ENCODE measurements around the gene TRIM42.

TRIM42 gene

DNA sequence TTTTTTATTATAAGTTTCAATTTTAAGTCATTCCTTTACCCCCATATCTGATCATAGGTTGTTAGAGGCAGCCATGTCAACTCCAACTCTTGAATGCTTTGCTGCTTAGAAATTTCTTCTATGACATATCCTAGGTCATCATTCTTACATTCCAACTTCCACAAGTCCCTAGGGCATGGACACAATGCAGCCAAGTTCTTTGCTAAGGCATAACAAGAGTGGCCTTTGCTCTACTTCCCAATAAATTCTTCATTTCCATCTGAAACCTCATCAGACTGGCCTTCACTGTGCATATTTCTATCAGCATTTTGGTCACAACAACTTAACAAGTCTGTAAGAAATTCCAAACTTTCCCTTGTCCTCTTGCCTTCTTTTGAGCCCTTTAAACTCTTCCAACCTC is 28.5 kb downstream of the TRIM42 start (continued):
- TF ChIP-seq ZC3H10 (CRISPR knock-in tag; IDR thresholded peaks at IDR 0.05) (no peak), OSR1 (CRISPR knock-in tag; IDR thresholded peaks at IDR 0.05) (no peak)
- TF ChIP-seq, protein P1, sequence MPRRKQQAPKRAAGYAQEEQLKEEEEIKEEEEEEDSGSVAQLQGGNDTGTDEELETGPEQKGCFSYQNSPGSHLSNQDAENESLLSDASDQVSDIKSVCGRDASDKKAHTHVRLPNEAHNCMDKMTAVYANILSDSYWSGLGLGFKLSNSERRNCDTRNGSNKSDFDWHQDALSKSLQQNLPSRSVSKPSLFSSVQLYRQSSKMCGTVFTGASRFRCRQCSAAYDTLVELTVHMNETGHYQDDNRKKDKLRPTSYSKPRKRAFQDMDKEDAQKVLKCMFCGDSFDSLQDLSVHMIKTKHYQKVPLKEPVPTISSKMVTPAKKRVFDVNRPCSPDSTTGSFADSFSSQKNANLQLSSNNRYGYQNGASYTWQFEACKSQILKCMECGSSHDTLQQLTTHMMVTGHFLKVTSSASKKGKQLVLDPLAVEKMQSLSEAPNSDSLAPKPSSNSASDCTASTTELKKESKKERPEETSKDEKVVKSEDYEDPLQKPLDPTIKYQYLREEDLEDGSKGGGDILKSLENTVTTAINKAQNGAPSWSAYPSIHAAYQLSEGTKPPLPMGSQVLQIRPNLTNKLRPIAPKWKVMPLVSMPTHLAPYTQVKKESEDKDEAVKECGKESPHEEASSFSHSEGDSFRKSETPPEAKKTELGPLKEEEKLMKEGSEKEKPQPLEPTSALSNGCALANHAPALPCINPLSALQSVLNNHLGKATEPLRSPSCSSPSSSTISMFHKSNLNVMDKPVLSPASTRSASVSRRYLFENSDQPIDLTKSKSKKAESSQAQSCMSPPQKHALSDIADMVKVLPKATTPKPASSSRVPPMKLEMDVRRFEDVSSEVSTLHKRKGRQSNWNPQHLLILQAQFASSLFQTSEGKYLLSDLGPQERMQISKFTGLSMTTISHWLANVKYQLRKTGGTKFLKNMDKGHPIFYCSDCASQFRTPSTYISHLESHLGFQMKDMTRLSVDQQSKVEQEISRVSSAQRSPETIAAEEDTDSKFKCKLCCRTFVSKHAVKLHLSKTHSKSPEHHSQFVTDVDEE (CRISPR knock-in tag; IDR thresholded peaks at IDR 0.05) = no peak

DNA sequence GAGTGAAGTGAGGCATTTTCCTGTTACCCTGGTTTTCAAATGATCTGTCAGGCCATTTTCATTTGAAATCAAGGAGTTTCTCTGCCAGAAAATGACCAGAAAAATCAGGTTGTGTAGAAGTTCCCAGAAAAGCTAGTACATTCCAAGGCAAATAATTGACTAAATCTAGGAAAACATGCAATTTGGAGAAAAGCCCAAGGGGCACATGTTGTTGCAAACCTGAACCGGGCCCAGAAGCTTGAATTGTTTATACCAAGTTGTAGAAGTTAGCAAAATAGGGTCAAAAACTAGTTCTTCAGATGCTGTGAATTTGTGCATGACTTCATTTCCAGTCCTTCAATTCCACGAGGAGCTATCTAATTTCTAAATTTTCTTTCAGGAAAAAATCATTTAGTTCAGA is 31.0 kb downstream of the TRIM42 start:
- ATAC-seq = no peak
- TF ChIP-seq ZC3H10 (CRISPR knock-in tag; IDR thresholded peaks at IDR 0.05) (no peak), RARB (CRISPR knock-in tag; IDR thresholded peaks at IDR 0.05) (no peak), ISL1 (CRISPR knock-in tag; IDR thresholded peaks at IDR 0.05) (no peak), BACH2 (CRISPR knock-in tag; IDR thresholded peaks at IDR 0.05; ENCODE audit: borderline replicate concordance) (no peak), ESRRG (CRISPR knock-in tag; IDR thresholded peaks at IDR 0.05) (no peak), ZFP3 (CRISPR knock-in tag; IDR thresholded peaks at IDR 0.05) (no peak), SNAI2 (CRISPR knock-in tag; IDR thresholded peaks at IDR 0.05) (no peak), ZNF70 (CRISPR knock-in tag; IDR thresholded peaks at IDR 0.05) (no peak), TOX (CRISPR knock-in tag; IDR thresholded peaks at IDR 0.05; ENCODE audit: borderline replicate concordance) (no peak), ZNF8 (CRISPR knock-in tag; IDR thresholded peaks at IDR 0.05) (no peak), ZFP30 (CRISPR knock-in tag; IDR thresholded peaks at IDR 0.05) (no peak), TCF4 (CRISPR knock-in tag; IDR thresholded peaks at IDR 0.05; ENCODE audit: borderline replicate concordance) (no peak)
- TF ChIP-seq, protein P2, sequence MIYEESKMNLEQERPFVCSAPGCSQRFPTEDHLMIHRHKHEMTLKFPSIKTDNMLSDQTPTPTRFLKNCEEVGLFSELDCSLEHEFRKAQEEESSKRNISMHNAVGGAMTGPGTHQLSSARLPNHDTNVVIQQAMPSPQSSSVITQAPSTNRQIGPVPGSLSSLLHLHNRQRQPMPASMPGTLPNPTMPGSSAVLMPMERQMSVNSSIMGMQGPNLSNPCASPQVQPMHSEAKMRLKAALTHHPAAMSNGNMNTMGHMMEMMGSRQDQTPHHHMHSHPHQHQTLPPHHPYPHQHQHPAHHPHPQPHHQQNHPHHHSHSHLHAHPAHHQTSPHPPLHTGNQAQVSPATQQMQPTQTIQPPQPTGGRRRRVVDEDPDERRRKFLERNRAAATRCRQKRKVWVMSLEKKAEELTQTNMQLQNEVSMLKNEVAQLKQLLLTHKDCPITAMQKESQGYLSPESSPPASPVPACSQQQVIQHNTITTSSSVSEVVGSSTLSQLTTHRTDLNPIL (CRISPR knock-in tag; IDR thresholded peaks at IDR 0.05; ENCODE audit: low read depth) = no peak
- TF ChIP-seq, protein P3, sequence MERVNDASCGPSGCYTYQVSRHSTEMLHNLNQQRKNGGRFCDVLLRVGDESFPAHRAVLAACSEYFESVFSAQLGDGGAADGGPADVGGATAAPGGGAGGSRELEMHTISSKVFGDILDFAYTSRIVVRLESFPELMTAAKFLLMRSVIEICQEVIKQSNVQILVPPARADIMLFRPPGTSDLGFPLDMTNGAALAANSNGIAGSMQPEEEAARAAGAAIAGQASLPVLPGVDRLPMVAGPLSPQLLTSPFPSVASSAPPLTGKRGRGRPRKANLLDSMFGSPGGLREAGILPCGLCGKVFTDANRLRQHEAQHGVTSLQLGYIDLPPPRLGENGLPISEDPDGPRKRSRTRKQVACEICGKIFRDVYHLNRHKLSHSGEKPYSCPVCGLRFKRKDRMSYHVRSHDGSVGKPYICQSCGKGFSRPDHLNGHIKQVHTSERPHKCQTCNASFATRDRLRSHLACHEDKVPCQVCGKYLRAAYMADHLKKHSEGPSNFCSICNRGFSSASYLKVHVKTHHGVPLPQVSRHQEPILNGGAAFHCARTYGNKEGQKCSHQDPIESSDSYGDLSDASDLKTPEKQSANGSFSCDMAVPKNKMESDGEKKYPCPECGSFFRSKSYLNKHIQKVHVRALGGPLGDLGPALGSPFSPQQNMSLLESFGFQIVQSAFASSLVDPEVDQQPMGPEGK (CRISPR knock-in tag; IDR thresholded peaks at IDR 0.05; ENCODE audit: borderline replicate concordance) = no peak
- TF ChIP-seq, protein P1 (CRISPR knock-in tag; IDR thresholded peaks at IDR 0.05) = no peak

DNA sequence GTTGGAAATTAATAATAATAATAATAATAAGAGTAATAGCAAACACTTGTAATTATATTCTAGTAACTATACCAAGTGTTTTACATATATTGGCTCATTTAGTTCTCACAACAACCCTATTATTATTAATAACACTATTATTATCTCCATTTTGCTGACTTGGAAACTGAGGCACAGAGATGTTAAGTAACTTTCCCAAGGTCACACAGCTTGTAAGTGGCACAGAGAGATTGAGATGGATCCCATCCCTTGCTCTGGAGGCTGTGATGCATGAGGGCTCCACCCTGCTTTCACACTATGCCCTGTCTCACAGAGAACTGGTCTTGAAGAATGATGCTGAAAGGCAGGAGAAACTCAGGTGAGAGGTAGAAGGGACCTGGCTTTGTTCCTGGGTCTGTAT is 31.9 kb downstream of the TRIM42 start:
- TF ChIP-seq OSR1 (CRISPR knock-in tag; IDR thresholded peaks at IDR 0.05) (no peak), ZNF565 (CRISPR knock-in tag; conservative IDR thresholded peaks at IDR 0.05; ENCODE audit: low read depth) (no peak), SNAI2 (CRISPR knock-in tag; IDR thresholded peaks at IDR 0.05) (no peak), BACH2 (CRISPR knock-in tag; IDR thresholded peaks at IDR 0.05; ENCODE audit: borderline replicate concordance) (no peak), RARB (CRISPR knock-in tag; IDR thresholded peaks at IDR 0.05) (no peak), ZNF8 (CRISPR knock-in tag; IDR thresholded peaks at IDR 0.05) (no peak), TCF4 (CRISPR knock-in tag; IDR thresholded peaks at IDR 0.05; ENCODE audit: borderline replicate concordance) (no peak), CSDC2 (CRISPR knock-in tag; IDR thresholded peaks at IDR 0.05) (no peak), PPARA (CRISPR knock-in tag; IDR thresholded peaks at IDR 0.05; ENCODE audit: borderline replicate concordance) (no peak), ZNF70 (CRISPR knock-in tag; IDR thresholded peaks at IDR 0.05) (no peak), ARNTL (CRISPR knock-in tag; IDR thresholded peaks at IDR 0.05; ENCODE audit: borderline replicate concordance, low read depth) (no peak), TOX (CRISPR knock-in tag; IDR thresholded peaks at IDR 0.05; ENCODE audit: borderline replicate concordance) (no peak), ZFP3 (CRISPR knock-in tag; IDR thresholded peaks at IDR 0.05) (no peak), ESRRG (CRISPR knock-in tag; IDR thresholded peaks at IDR 0.05) (no peak), ZC3H10 (CRISPR knock-in tag; IDR thresholded peaks at IDR 0.05) (no peak), GLIS3 (CRISPR knock-in tag; IDR thresholded peaks at IDR 0.05) (no peak)
- TF ChIP-seq, protein P3 (CRISPR knock-in tag; IDR thresholded peaks at IDR 0.05; ENCODE audit: borderline replicate concordance) = no peak
- TF ChIP-seq, protein P1 (CRISPR knock-in tag; IDR thresholded peaks at IDR 0.05) = no peak
- TF ChIP-seq, protein P2 (CRISPR knock-in tag; IDR thresholded peaks at IDR 0.05; ENCODE audit: low read depth) = no peak
- ATAC-seq = no peak

All from SK-N-SH treated with all-trans-retinoic acid at 6 μM for 48 hours (cell line).